CD14-positive monocyte (primary cell): ENCODE measurements around the gene TMEM169. TPM values are rescaled to one million over a fixed set of nuclear protein-coding genes. Genes with fewer than 3 reads are reported as not detected.

ENCODE experiments used
- DNase-seq, 3 donors: peaks; one replicate each; pipeline ENCODE4 v3.0.0-alpha.2; 2011 to 2022
- H2AFZ ChIP-seq: 2 replicates; pipeline ENCODE4 v1.6.0; 2012; ENCODE audit warnings: mild to moderate bottlenecking, low read depth, low read length, inconsistent platforms; ENCODE audit not compliant: insufficient read depth, poor library complexity, severe bottlenecking
- H3K27ac ChIP-seq, 2 donors: 1 replicate in 1 of 2; 2 replicates in 1 of 2; pipeline ENCODE4 v1.5.1; 2012 to 2013; ENCODE audit warnings: low read length in 2 of 2, control low read depth in 1 of 2, inconsistent platforms in 1 of 2, low read depth in 1 of 2, mild to moderate bottlenecking in 1 of 2
- H3K27me3 ChIP-seq, 2 donors: one replicate each; pipeline versions ENCODE4 v1.6.0 to v1.6.1; 2011 to 2013; ENCODE audit warnings: low read length in 2 of 2; ENCODE audit not compliant: control insufficient read depth in 2 of 2, insufficient read depth in 2 of 2
- H3K36me3 ChIP-seq, 2 donors: replicated peaks in 1 of 2; 1 replicate in 1 of 2; 2 replicates in 1 of 2; pipeline versions ENCODE4 v1.5.1 to v1.6.1; 2012 to 2013; ENCODE audit warnings: low read length in 2 of 2, control low read depth in 1 of 2, inconsistent platforms in 1 of 2, mild to moderate bottlenecking in 1 of 2; ENCODE audit not compliant: insufficient read depth in 2 of 2, control insufficient read depth in 1 of 2
- H3K4me1 ChIP-seq, 2 donors: 1 replicate in 1 of 2; 2 replicates in 1 of 2; pipeline versions ENCODE4 v1.5.1 to v1.6.1; 2012 to 2013; ENCODE audit warnings: low read length in 2 of 2, control low read depth in 1 of 2, inconsistent platforms in 1 of 2, mild to moderate bottlenecking in 1 of 2, moderate library complexity in 1 of 2; ENCODE audit not compliant: insufficient read depth in 2 of 2, control insufficient read depth in 1 of 2
- H3K4me2 ChIP-seq: replicated peaks from 2 replicates; pipeline ENCODE3; 2012; ENCODE audit warnings: low read length, moderate library complexity, mild to moderate bottlenecking; ENCODE audit not compliant: poor library complexity, severe bottlenecking; ENCODE audit errors: extremely low read depth
- H3K4me3 ChIP-seq, 3 experiments: fragments of 200-600 bp in 1 of 3; sonication (generic) in 1 of 3; replicated peaks in 1 of 3; 1 replicate in 2 of 3; 2 replicates in 1 of 3; pipeline ENCODE4 v1.5.1; 2011 to 2013; ENCODE audit warnings: low read length in 3 of 3, mild to moderate bottlenecking in 3 of 3, control low read depth in 2 of 3, low read depth in 2 of 3, inconsistent platforms in 1 of 3, moderate library complexity in 1 of 3
- H3K79me2 ChIP-seq: 2 replicates; pipeline ENCODE4 v1.6.0; 2012; ENCODE audit warnings: mild to moderate bottlenecking, control low read depth, inconsistent platforms, low read length, moderate library complexity; ENCODE audit not compliant: insufficient read depth
- H3K9ac ChIP-seq: 2 replicates; pipeline ENCODE4 v1.6.0; 2017; ENCODE audit warnings: low read length, mild to moderate bottlenecking; ENCODE audit not compliant: insufficient read depth, poor library complexity, severe bottlenecking
- H3K9me3 ChIP-seq, 2 donors: replicated peaks in 1 of 2; 1 replicate in 1 of 2; 2 replicates in 1 of 2; pipeline versions ENCODE4 v1.5.1 to v1.6.1; 2012 to 2013; ENCODE audit warnings: low read length in 2 of 2, control low read depth in 1 of 2; ENCODE audit not compliant: control insufficient read depth in 1 of 2, insufficient read depth in 1 of 2
- H4K20me1 ChIP-seq: 2 replicates; pipeline ENCODE4 v1.6.0; 2012; ENCODE audit warnings: mild to moderate bottlenecking, low read length, control low read depth, moderate library complexity; ENCODE audit not compliant: insufficient read depth
- H3K27ac Mint-ChIP-seq, 7 donors: one replicate each; pipeline ENCODE4 v1.8.0; 2020; ENCODE audit warnings: mild to moderate bottlenecking in 7 of 7, mixed read lengths in 7 of 7, moderate library complexity in 6 of 7, inconsistent platforms in 2 of 7
- H3K27me3 Mint-ChIP-seq, 3 donors: one replicate each; pipeline ENCODE4 v1.8.0; 2021 to 2022; ENCODE audit warnings: low read depth in 3 of 3, mild to moderate bottlenecking in 3 of 3, mixed read lengths in 3 of 3, moderate library complexity in 3 of 3, inconsistent platforms in 1 of 3
- H3K36me3 Mint-ChIP-seq, 2 donors: one replicate each; pipeline ENCODE4 v1.8.0; 2020; ENCODE audit warnings: mixed read lengths in 2 of 2, inconsistent platforms in 1 of 2, mild to moderate bottlenecking in 1 of 2
- H3K4me1 Mint-ChIP-seq: one replicate; pipeline ENCODE4 v1.8.0; 2020; ENCODE audit warnings: mild to moderate bottlenecking, mixed read lengths
- H3K4me3 Mint-ChIP-seq, 2 donors: one replicate each; pipeline ENCODE4 v1.8.0; 2020; ENCODE audit warnings: mild to moderate bottlenecking in 2 of 2, mixed read lengths in 2 of 2, moderate library complexity in 1 of 2
- H3K9me3 Mint-ChIP-seq, 7 donors: one replicate each; pipeline ENCODE4 v1.8.0; 2020 to 2022; ENCODE audit warnings: mixed read lengths in 7 of 7, mild to moderate bottlenecking in 6 of 7, moderate library complexity in 6 of 7, inconsistent platforms in 2 of 7
- WGBS: methylation state at CpG from one replicate; pipeline ENCODE4 v1.1.5; 2013; ENCODE audit warnings: missing lambda C conversion rate; ENCODE audit not compliant: insufficient coverage; 5-methylcytosine and 5-hydroxymethylcytosine counted together
- intact Hi-C, 2 donors: fragments of 100-400 bp; cut with micrococcal nuclease; formaldehyde crosslinking; loops; one replicate each; pipeline versions ENCODE4 v1.15.0 to v1.15.1; 2023
- polyA plus RNA-seq, 3 donors: library from polyadenylated mRNA; depleted of rRNA in 1 of 3; unstranded in 2 of 3; stranded (reverse) in 1 of 3; fragments of 300-500 nt in 2 of 3; fragments of >200 nt in 1 of 3; fragmentation: Illumina TruSeq in 2 of 3; gene quantifications; 1 replicate in 2 of 3; 2 replicates in 1 of 3; pipeline ENCODE4 v1.2.3, GENCODE V29; 2012 to 2021
- TF ChIP-seq, protein P1 (sequence below): fragments of 200-600 bp; IDR thresholded peaks from one replicate; pipeline ENCODE4 v1.8.0; 2022; ENCODE audit warnings: antibody characterized with exemption, mild to moderate bottlenecking

Gene TMEM169
- polyA plus RNA-seq, 3 donors: 0.24 to 0.92 (median 0.74) TPM

GRCh38 chr2:216118474-216118873, 36.8 kb downstream of the TMEM169 start:
- peaks cover 74 to 84% of the 10 kb centered on the region in 2 donors for H3K36me3 Mint-ChIP-seq
- peaks cover 85 to 87% of the 10 kb centered on the region in 2 donors for H3K36me3 ChIP-seq
- H3K4me3 Mint-ChIP-seq: no peak overlapping the region
- H3K27me3 ChIP-seq: no peaks in the 10 kb centered on the region
- H3K9ac ChIP-seq: no peak overlapping the region
- no peak overlapping the region for H3K4me2 ChIP-seq
- intact Hi-C loops: loop anchor here (5.0 to 10.0 kb wide), 2 partner anchors 294 to 296 kb away; partner anchors contain the start of gene SMARCAL1 (in 2 of the 2)
- WGBS: no CpG with 5 or more reads among the region's 1 CpG
- H4K20me1 ChIP-seq: peaks cover 61% of the 10 kb centered on the region
- peaks cover 9 to 19% of the 10 kb centered on the region in 2 donors for H3K4me1 ChIP-seq
- peaks cover 15% of the 10 kb centered on the region for H3K4me1 Mint-ChIP-seq
- H3K27ac ChIP-seq: peak overlapping the region in 1 of 2 donors; percentile 30
- H3K79me2 ChIP-seq: peaks cover 88% of the 10 kb centered on the region
- no peak overlapping the region for H3K4me3 ChIP-seq
- no peak for DNase-seq
- no peak overlapping the region for H3K27ac Mint-ChIP-seq
- TF ChIP-seq, protein P1, sequence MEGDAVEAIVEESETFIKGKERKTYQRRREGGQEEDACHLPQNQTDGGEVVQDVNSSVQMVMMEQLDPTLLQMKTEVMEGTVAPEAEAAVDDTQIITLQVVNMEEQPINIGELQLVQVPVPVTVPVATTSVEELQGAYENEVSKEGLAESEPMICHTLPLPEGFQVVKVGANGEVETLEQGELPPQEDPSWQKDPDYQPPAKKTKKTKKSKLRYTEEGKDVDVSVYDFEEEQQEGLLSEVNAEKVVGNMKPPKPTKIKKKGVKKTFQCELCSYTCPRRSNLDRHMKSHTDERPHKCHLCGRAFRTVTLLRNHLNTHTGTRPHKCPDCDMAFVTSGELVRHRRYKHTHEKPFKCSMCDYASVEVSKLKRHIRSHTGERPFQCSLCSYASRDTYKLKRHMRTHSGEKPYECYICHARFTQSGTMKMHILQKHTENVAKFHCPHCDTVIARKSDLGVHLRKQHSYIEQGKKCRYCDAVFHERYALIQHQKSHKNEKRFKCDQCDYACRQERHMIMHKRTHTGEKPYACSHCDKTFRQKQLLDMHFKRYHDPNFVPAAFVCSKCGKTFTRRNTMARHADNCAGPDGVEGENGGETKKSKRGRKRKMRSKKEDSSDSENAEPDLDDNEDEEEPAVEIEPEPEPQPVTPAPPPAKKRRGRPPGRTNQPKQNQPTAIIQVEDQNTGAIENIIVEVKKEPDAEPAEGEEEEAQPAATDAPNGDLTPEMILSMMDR: no peak
- H3K9me3 Mint-ChIP-seq: no peaks in the 10 kb centered on the region
- no peak overlapping the region for H2AFZ ChIP-seq
- no peaks in the 10 kb centered on the region for H3K27me3 Mint-ChIP-seq
- no peaks in the 10 kb centered on the region for H3K9me3 ChIP-seq

- whole genome bisulfite sequencing: no CpG with 5 or more reads among the region's 2 CpGs
- no peak overlapping the region for H3K9ac ChIP-seq
- H3K4me1 ChIP-seq: peaks cover 9 to 13% of the 10 kb centered on the region in 2 donors
- Mint-ChIP-seq H3K9me3 (no peaks in the 10 kb centered on the region), H3K4me1 (peaks cover 14% of the 10 kb centered on the region), H3K36me3 (peaks cover 71 to 85% of the 10 kb centered on the region in 2 donors), H3K27me3 (no peaks in the 10 kb centered on the region), H3K4me3 (no peak overlapping the region), H3K27ac (no peak overlapping the region)
- no peak overlapping the region for H2AFZ ChIP-seq
- no peaks in the 10 kb centered on the region for H3K27me3 ChIP-seq
- DNase-seq: no peak
- H4K20me1 ChIP-seq: peaks cover 61% of the 10 kb centered on the region
- no peak overlapping the region for H3K4me3 ChIP-seq
- TF ChIP-seq, protein P1: no peak
- no peak overlapping the region for H3K4me2 ChIP-seq
- H3K36me3 ChIP-seq: peaks cover 85 to 87% of the 10 kb centered on the region in 2 donors
- peaks cover 88% of the 10 kb centered on the region for H3K79me2 ChIP-seq
- no peaks in the 10 kb centered on the region for H3K9me3 ChIP-seq
- intact Hi-C loops: loop anchor here (5.0 to 10.0 kb wide), 2 partner anchors 293 to 296 kb away; partner anchors contain the start of gene SMARCAL1 (in 2 of the 2)
- H3K27ac ChIP-seq: no peak overlapping the region
Measured at GRCh38 chr2:216119146-216119545, 37.4 kb downstream of the TMEM169 start.
